GM18511 (cell line): ENCODE measurements around the gene PDCL3.

Experiments used
- ATAC-seq: cut with Tn5 transposase; IDR thresholded peaks from one replicate; pipeline ENCODE4 v1.9.1; 2021; ENCODE audit warnings: mild to moderate bottlenecking, moderate library complexity; ENCODE audit not compliant: unreplicated experiment

PDCL3 gene

GRCh38 chr2:100611079-100612029, 48.6 kb downstream of the PDCL3 start:
- ATAC-seq, result no peak

GRCh38 chr2:100612388-100613000, 49.7 kb downstream of the PDCL3 start:
- ATAC-seq, result no peak

GRCh38 chr2:100613719-100614118, 50.9 kb downstream of the PDCL3 start:
- ATAC-seq, result no peak

GRCh38 chr2:100614455-100615000, 51.7 kb downstream of the PDCL3 start:
- no peak for ATAC-seq

GRCh38 chr2:100615471-100615870, 52.7 kb downstream of the PDCL3 start:
- ATAC-seq, result no peak

GRCh38 chr2:100615886-100616285, 53.1 kb downstream of the PDCL3 start:
- no peak for ATAC-seq

GRCh38 chr2:100616841-100617390, 54.1 kb downstream of the PDCL3 start:
- no peak for ATAC-seq

GRCh38 chr2:100619951-100620350, 57.2 kb downstream of the PDCL3 start:
- ATAC-seq, result no peak

- ATAC-seq, result no peak
Measured at GRCh38 chr2:100620481-100620880, 57.7 kb downstream of the PDCL3 start.

- no peak for ATAC-seq
Measured at GRCh38 chr2:100621371-100621951, 58.7 kb downstream of the PDCL3 start.

- ATAC-seq, result no peak
Measured at GRCh38 chr2:100623033-100623715, 60.4 kb downstream of the PDCL3 start.

GRCh38 chr2:100623930-100624329, 61.1 kb downstream of the PDCL3 start:
- ATAC-seq, result no peak

GRCh38 chr2:100624536-100624935, 61.7 kb downstream of the PDCL3 start:
- no peak for ATAC-seq

- no peak for ATAC-seq
Measured at GRCh38 chr2:100625717-100626116, 62.9 kb downstream of the PDCL3 start.
